Adrenal gland (tissue), 12 donors: ENCODE data around the gene ARHGAP8. TPM values are rescaled to one million over a fixed set of nuclear protein-coding genes. Genes with fewer than 3 reads are reported as not detected.

ENCODE experiments used
- DNase-seq, 7 donors: peaks; one replicate each; pipeline ENCODE4 v3.0.0-alpha.2; 2019 to 2020
- H3K27ac ChIP-seq, 5 donors: fragments of 200-600 bp; sonication (generic) in 4 of 5; 1 replicate in 3 of 5; 2 replicates in 2 of 5; pipeline versions ENCODE4 v1.5.1 to v1.8.0; 2016 to 2020; ENCODE audit warnings: mild to moderate bottlenecking in 1 of 5
- H3K27me3 ChIP-seq: fragments of 200-600 bp; 2 replicates; pipeline ENCODE4 v1.8.0; 2021
- H3K36me3 ChIP-seq, 2 donors: fragments of 200-600 bp; replicated peaks in 1 of 2; 1 replicate in 1 of 2; 2 replicates in 1 of 2; pipeline versions ENCODE4 v1.5.1 to v1.8.0; 2018 to 2022
- H3K4me1 ChIP-seq, 2 donors: fragments of 200-600 bp; replicated peaks in 1 of 2; 1 replicate in 1 of 2; 2 replicates in 1 of 2; pipeline versions ENCODE4 v1.5.1 to v1.8.0; 2018 to 2021
- H3K4me3 ChIP-seq, 4 donors: fragments of 200-600 bp; sonication (generic) in 3 of 4; one replicate each; pipeline ENCODE4 v1.5.1; 2016 to 2018
- H3K9me3 ChIP-seq, 3 donors: fragments of 200-600 bp; sonication (generic) in 1 of 3; replicated peaks in 1 of 3; 1 replicate in 2 of 3; 2 replicates in 1 of 3; pipeline versions ENCODE4 v1.5.1 to v1.8.0; 2016 to 2021
- CTCF ChIP-seq, 6 experiments: fragments of 450-650 bp in 4 of 6; fragments of 200-600 bp in 2 of 6; sonication (generic) in 1 of 6; IDR thresholded peaks; 1 replicate in 5 of 6; 2 replicates in 1 of 6; pipeline versions ENCODE4 v1.5.1 to v1.8.0; 2016 to 2021; ENCODE audit warnings: antibody characterized with exemption in 6 of 6, mild to moderate bottlenecking in 2 of 6, moderate library complexity in 1 of 6
- POLR2A ChIP-seq, 2 donors: fragments of 450-650 bp; IDR thresholded peaks; one replicate each; pipeline ENCODE4 v1.6.1; 2017; ENCODE audit warnings: antibody characterized with exemption in 2 of 2, mild to moderate bottlenecking in 2 of 2, moderate library complexity in 1 of 2
- WGBS, 4 donors: extraction: QIAGEN DNeasy Blood & Tissue Kit in 2 of 4; methylation state at CpG; one replicate each; pipeline versions ENCODE4 v1.1.5 to v1.1.7; 2013 to 2017; 5-methylcytosine and 5-hydroxymethylcytosine counted together
- intact Hi-C, 2 donors: fragments of 100-400 bp; cut with DNase I; formaldehyde crosslinking; loops; one replicate each; pipeline versions ENCODE4 v1.14.1 to v1.15.0; 2022 to 2023
- polyA plus RNA-seq, 3 donors: library from polyadenylated mRNA; stranded (reverse); fragments of 200-250 nt in 2 of 3; fragments of 350-450 nt in 1 of 3; fragmentation: Illumina TruSeq in 1 of 3; extraction: RNeasy Lipid Tissue Mini Kit (QIAGEN cat#74804) in 1 of 3; gene quantifications; one replicate each; pipeline ENCODE4 v1.2.3, GENCODE V29; 2013 to 2014
- total RNA-seq, 9 donors: library from RNA; depleted of rRNA in 4 of 9; stranded (reverse); fragments of >200 nt in 4 of 9; fragments of 120-200 nt in 1 of 9; fragmentation: NEBNext Ultra II Directional in 1 of 9; extraction: Animal tissue kit (Norgen Biotek cat#: 25700) in 1 of 9; gene quantifications; one replicate each; pipeline versions ENCODE4 v1.1.0 to v1.2.4, GENCODE V29; 2013 to 2023
- donor health status: healthy with polysubstance abuse.
- donor health status: Bipolar disorder and iron deficiency.
- donor health status: DM: yes; HTN: yes; CAD: no.
- donor health status: DM: no; HTN: no; CAD: no.
- donor health status: DM: no; HTN: no; CAD: no.
- donor health status: DM: yes; HTN: yes; CAD: no.

Gene ARHGAP8
- total and polyA plus RNA-seq, 12 donors, result 0.12 to 17.8 (median 1.1) TPM

GRCh38 chr22:44823806-44824205, 71.4 kb downstream of the ARHGAP8 start:
- Histone ChIP-seq H3K27me3 (no peaks in the 10 kb centered on the region), H3K9me3 (no peaks in the 10 kb centered on the region), H3K27ac (no peak overlapping the region), H3K4me3 (no peak overlapping the region), H3K36me3 (no peaks in the 10 kb centered on the region), H3K4me1 (no peaks in the 10 kb centered on the region)
- 73 to 91% (median 80%) methylated on average over 2 to 4 of the region's 4 CpGs for WGBS, 4 donors
- no peak for DNase-seq
- intact Hi-C loops, result loop anchor here (5.0 to 10.0 kb wide), 3 partner anchors 271 to 441 kb away; no protein-coding TSS in a partner anchor
- no peak for TF ChIP-seq POLR2A (IDR thresholded peaks at IDR 0.05)
- TF ChIP-seq CTCF (IDR thresholded peaks at IDR 0.05), result no peak

GRCh38 chr22:44824271-44824670, 71.9 kb downstream of the ARHGAP8 start:
- intact Hi-C loops, result loop anchor here (5.0 to 10.0 kb wide), 3 partner anchors 271 to 441 kb away; no protein-coding TSS in a partner anchor
- Histone ChIP-seq H3K27me3 (no peaks in the 10 kb centered on the region), H3K9me3 (no peaks in the 10 kb centered on the region), H3K4me1 (no peaks in the 10 kb centered on the region), H3K4me3 (no peak overlapping the region), H3K27ac (no peak overlapping the region), H3K36me3 (no peaks in the 10 kb centered on the region)
- TF ChIP-seq POLR2A (IDR thresholded peaks at IDR 0.05), result no peak
- no peak for TF ChIP-seq CTCF (IDR thresholded peaks at IDR 0.05)
- 83 to 90% (median 88%) methylated on average over 9 to 12 of the region's 12 CpGs for WGBS, 4 donors
- DNase-seq, result no peak

- Histone ChIP-seq H3K27me3 (no peaks in the 10 kb centered on the region), H3K4me3 (no peak overlapping the region), H3K4me1 (no peaks in the 10 kb centered on the region), H3K27ac (no peak overlapping the region), H3K9me3 (no peaks in the 10 kb centered on the region), H3K36me3 (no peaks in the 10 kb centered on the region)
- 81 to 88% (median 84%) methylated on average over 12 to 43 of the region's 43 CpGs for WGBS, 4 donors
- intact Hi-C loops, result loop anchor here (10.0 kb wide), 2 partner anchors 269 to 439 kb away; no protein-coding TSS in a partner anchor
- TF ChIP-seq CTCF (IDR thresholded peaks at IDR 0.05) (no peak), POLR2A (IDR thresholded peaks at IDR 0.05) (no peak)
- no peak for DNase-seq
These were observed 73.2 kb downstream of the ARHGAP8 start for GRCh38 chr22:44825310-44826150.

- DNase-seq, result no peak
- H3K4me3 ChIP-seq, result no peak overlapping the region
- WGBS, 4 donors, result 83 to 89% (median 84%) methylated on average over 16 of the region's 16 CpGs
- H3K27me3 ChIP-seq, result no peaks in the 10 kb centered on the region
- intact Hi-C loops, result loop anchor here (10.0 kb wide), 2 partner anchors 267 to 437 kb away; no protein-coding TSS in a partner anchor
- TF ChIP-seq CTCF (IDR thresholded peaks at IDR 0.05), result no peak
- TF ChIP-seq POLR2A (IDR thresholded peaks at IDR 0.05), result no peak
- H3K36me3 ChIP-seq, result no peaks in the 10 kb centered on the region
- no peaks in the 10 kb centered on the region for H3K4me1 ChIP-seq
- no peaks in the 10 kb centered on the region for H3K9me3 ChIP-seq
- H3K27ac ChIP-seq, result no peak overlapping the region
These were observed 75.4 kb downstream of the ARHGAP8 start for GRCh38 chr22:44827666-44828190.
